Hematopoietic multipotent progenitor cell treated with erythropoietin and hydrocortisone succinate and interleukin-3 and kit ligand, for 15 days (in vitro differentiated cells): ENCODE data around the gene AGAP5.
"Not testable (repeated sequence)": the region's sequence is repeated elsewhere in the genome, so short reads cannot be mapped to it uniquely, and the experiment has no call there.

Experiments
- DNase-seq: peaks from one replicate; pipeline ENCODE4 v3.0.0-alpha.2; 2015; ENCODE audit warnings: low spot score

Gene AGAP5

DNA sequence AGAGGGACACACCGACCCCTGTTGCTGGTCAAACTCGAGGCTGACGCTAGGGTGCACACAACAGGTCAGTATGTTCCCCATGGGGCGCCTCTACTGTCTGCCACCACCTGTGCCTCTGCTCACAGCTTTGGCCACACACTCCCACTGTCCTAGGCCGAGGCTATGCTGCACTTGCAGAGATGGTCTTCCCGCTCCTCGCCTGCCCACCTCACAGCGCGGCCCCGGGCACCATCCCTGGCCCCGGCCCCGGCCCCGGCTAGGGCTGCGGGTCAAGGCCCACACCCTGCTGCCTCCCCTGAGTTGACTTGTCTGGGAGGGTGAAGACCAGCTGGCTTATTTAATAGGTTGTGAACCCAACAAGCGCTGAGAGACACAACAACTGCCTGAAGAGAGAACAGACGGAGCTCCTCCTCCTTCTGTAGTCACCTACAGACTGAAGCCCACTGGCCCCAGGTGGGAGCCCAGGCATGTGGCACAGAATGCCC lies at the start of gene AGAP5:
AGAP5 (minus strand) TSS at position 435 of the 485 bp plus-strand sequence; CDS start at position 81, 354 bp downstream.
- DNase-seq: not testable (repeated sequence)

DNA sequence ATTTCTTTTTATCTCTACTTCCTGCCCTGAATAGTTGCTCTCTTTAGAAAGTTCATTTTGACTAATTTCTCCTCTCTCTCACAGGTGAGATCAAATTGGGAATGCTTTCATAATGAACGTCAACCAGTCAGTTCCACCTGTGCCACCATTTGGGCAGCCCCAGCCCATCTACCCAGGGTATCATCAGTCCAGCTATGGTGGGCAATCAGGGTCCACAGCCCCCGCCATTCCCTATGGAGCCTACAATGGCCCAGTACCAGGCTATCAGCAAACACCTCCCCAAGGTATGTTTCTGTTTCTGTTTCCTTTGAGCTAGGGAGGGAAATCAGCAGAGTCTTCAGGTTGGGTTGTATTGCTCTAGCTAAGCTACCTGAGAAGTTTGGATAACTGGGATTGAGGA lies 48.8 kb upstream of the AGAP5 start:
- DNase-seq: no peak

DNA sequence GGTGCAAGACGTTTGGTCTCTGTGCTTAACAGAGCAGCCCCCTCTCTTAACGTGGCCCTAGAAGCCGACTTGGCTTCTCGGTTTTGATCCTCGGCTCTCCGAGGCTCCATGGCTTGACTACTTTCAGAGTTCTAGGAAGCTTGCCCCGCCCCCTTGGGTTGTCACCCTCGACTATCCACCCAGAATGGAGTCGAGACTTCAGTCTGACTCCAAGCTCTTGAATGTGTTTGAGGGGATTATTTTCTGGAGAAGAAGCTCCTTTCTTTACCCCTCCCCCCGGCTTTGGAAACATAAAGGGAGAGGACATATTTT lies 46.7 kb upstream of the AGAP5 start:
- DNase-seq: peak; percentile 74

DNA sequence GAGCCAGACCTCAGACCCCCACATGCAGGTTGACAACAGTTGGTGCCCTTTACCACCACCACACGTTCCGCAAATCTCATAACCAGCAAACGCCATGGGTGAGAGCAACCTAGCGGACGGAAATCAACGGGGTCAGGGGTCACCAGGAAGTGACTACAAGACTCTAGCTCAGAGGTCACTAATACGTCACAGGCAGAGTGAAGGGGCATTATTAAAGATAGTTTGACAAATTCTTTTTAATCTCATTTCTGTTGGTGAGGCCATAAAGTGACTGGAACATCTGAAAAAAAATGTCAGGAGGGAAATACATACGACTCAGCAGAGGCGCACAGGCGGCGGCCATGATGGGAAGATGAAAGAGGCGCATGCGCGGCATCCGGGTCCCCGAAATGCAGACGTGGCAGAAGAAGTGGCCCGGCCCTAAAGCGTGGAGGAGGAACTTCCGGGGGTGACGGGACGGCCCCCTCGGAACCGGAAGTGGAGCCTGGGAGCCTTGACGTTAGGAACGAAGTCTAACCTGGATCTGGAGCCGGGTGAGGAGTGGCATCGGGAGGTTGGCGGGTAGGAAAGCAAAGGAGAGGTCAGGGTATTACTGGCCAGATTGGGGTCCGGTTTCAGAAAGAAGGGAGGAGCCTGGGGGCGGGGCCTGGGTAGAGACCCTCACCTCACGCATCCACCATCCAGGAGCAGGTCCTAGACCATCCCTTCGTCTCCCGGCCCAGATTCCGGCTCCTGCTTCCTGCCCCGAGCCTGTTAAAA lies 46.2 kb upstream of the AGAP5 start, which contains the start of gene SEC24C:
SEC24C (plus strand) TSS at position 468 of the 759 bp plus-strand sequence. CDS start 2,461 bp downstream, outside the sequence.
- DNase-seq: peak; percentile 96

DNA sequence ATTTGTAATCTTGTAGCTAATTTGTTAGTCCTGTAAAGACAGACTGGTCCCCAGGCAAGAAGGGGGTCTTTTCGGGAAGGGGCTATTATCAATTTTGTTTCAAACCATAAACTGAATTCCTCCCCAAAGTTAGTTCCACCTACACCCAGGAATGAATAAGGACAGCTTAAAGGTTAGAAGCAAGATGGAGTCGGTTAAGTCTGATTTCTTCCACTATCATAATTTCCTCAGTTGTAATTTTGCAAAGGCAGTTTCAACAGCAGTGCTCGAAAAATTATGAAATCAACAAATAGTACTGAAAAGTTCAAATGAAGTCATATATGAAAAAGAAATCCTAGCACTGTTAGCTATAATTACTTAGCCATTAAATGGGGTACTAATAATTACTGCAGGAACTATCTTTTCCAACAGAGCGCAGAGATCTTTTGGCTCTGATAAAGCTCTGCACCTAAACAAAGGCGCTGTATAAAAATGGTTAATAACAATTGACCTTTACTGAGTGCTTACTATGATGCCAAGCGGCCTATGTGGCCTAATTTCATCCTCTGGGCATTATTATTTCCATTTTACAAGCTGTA lies 45.5 kb upstream of the AGAP5 start:
- DNase-seq: no peak

DNA sequence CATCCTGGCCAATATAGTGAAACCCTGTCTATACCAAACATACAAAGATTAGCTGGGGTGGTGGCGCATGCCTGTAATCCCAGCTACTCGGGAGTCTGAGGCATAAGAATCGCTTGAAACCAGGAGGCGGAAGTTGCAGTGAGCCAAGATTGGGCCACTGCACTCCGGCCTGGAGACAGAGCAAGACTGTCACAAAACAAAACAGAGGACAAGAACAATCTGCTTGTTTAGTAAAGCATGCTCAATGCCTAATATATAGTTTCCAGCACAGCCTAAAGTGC lies 44.5 kb upstream of the AGAP5 start:
- DNase-seq: no peak

DNA sequence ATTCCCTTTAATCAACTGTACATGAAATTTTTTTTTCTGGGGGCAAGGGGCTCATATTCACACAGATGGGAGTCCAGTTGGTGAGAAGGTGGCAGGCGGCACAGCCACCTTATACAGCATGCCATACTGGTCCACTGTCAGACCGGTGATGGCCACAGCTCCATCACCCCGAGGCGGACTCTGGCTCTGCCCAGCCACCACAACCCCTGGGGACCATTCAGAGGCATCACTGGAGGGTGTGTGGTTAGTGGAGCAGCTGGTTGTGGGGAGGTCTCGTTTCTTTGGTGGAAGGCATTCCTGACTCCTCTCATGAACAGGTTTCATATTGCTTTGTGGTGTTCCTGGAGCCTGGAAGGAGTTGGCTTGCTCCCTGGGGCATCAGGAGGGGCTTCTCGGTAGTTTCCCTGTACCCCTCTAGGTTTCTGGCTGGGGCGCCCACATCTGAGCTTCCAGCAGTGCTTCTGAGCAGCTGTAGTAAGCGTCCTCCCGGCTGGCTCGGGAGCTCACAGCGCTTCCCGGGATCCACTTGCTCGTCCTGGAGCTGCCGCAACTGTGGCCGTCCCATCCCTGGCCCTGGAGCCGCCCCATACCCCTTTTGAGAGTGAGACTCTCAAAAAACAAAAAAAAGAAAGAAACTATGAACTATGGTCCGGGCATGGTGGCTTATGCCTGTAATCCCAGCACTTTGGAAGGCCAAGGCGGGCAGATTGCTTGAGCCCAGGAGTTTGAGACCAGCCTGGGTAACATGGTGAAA lies 42.8 kb upstream of the AGAP5 start:
- not testable (repeated sequence) for DNase-seq

DNA sequence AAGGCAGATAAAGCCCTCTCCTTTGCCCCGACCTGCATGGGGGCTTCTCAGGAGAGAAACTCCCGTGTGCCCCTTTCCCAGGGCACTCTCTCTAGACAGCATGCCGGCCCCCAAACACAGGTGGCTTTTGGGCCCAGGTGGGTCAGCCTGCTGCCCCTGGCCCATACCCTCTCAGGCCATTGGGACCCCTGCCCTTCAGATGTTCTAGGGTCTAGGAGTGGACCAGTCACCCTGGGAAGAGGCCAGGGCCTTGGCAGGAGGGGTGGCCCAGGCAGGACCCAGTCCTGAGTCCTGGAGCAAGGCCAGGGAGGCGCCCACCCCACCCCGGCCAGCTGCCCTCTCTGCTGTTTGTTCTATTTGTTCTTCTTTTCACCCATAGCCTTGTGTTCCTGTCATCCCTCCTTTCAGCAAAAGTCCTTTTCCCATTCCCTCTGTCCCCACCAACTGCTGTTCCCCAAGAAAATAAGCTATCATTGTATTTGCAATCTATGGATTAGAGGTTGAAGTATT lies 36.9 kb upstream of the AGAP5 start:
- no peak for DNase-seq

DNA sequence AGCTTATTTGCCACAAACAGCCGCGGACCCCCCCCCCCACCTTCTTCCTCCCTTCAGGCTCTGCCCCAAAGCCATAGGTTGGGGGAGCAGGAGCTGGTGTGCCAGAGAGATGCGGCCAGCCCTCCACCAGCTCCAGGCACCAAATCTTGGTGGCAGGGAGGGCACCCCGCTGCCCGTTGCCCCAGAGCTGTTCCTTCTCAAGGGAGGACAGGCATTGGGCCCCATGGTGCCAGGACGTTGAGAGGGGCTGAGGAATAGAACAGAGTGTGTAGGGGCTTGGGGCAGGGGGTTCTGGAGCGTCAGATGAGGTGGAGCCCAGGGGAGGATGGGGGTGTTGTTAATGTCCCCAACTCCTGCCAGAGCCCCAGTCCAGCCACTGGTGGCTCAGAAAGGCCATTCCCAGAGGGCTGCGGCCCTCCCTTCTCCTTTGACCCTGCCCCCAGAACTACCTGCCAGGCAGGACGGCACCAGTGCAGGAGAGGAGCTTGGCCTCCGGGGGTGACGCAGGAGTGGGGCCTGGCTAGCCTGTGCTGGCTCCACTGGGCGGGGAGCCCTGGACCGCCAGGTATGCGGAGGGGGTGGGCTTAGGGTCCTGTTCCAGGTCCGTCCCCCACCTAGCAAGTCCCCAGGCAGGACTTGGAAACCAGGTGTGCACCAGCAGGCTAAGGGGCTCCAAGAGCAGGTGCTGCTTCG lies 36.3 kb upstream of the AGAP5 start:
- DNase-seq: no peak

DNA sequence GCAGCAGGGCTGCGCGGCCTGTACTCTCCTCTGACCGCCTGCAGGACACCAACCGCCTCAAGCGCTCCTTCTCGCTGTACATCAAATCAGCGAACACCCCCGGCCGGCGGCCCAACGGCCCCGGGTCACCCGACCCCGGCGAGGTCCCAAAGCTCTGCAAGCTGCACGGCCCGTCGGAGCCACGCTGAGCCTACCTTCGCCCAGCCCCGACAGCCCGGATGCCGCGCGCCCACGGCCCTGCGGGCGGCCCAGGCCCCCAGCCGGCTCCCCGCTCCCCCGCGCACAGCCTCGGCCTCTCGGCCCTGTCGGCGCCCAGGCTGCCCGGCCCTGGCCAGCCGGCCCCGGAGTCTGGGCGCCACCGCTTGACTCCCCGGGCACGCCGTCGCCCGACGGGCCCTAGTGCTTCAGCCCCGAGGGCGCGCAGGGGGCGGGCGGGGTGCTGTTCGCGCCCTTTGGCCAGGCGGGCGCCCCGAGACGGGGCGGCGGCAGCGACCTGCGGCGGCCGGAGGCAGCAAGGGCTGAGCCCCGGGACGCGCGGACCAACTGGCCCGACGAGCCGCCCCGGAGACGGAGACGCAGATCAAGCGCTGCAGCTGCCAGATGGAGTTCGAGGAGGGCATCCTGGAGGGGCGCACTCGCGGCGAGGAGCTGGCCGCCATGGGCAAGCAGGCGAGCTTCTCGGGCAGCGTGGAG lies 35.2 kb upstream of the AGAP5 start:
- no peak for DNase-seq

DNA sequence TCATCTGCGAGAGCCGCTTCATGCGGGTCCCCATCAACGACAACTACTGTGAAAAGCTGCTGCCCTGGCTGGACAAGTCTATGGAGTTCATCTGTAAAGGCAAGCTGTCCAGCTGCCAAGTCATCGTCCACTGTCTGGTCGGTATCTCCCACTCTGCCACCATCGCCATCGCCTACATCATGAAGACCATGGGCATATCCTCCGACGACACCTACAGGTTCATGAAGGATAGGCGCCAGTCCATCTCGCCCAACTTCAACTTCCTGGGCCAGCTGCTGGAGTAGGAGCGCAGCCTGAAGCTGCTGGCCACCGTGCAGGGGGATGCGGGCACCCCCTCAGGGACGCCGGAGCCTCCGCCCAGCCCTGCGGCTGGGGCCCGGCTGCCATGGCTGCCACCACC lies 34.5 kb upstream of the AGAP5 start:
- DNase-seq: no peak

DNA sequence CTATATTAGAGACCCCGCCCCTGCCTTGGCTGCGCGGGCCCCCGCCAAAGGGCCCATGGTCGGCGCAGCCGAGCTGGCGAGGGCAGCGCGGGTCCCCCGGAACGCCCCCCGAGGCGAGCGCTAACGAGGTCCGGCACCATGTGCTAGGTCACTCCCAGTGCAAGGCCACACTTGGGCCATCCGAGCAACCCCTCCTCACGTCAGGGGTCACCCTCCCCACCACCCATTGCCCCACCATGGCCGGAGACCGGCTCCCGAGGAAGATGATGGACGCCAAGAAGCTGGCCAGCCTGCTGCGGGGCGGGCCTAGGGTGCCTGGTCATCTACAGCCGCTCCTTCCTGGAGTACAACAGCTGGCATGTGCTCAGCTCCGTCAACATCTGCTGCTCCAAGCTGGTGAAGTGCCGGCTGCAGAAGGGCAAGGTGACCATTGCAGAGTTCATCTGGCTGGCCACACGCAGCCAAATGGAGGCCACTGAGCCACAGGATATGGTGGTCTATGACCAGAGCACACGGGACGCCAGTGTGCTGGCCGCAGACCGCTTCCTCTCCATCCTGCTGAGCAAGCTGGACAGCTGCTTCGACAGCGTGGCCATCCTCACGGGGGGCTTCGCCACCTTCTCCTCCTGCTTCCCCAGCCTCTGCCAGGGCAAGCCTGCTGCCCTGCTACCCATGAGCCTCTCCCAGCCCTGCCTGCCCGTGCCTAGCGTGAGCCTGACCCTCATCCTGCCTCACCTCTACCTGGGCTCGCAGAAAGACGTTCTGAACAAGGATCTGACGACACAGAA lies 33.9 kb upstream of the AGAP5 start:
- no peak for DNase-seq

DNA sequence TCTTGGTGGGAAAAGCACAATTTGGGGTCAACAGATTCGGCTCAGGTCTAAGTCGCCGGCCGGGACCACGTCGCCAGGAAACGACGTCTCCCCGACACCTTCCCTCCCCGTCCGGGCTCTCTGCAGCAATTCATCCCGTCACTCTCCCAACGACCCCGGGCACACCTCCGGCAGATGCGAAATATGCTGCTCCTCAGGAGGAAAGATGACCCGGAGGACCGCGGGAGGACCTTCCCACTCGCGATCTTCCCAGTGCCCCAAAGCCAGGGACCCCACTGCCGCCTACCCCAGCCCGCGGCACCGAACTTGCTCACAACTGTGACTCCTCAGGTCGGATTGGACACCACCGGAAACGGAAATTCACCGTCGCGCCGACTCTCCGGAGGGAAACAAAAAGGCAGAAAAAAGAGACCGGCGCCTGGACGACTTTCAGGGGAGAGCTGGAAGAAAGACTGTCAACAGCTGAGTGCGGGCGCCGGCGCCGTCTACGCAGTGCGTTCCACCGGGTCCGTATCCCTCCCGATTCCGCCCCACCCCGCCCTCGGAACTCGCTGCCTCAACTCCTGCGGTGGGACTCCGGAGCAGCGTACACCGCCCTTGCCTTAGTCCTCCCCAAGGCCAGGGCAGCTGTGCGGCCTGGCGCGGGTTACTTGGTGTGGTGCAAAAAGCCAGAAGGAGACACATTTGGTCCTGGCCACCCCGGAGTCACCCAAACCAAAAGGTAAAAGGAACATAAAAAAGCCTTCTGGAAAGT lies 32.4 kb upstream of the AGAP5 start:
- DNase-seq: peak; percentile 88

DNA sequence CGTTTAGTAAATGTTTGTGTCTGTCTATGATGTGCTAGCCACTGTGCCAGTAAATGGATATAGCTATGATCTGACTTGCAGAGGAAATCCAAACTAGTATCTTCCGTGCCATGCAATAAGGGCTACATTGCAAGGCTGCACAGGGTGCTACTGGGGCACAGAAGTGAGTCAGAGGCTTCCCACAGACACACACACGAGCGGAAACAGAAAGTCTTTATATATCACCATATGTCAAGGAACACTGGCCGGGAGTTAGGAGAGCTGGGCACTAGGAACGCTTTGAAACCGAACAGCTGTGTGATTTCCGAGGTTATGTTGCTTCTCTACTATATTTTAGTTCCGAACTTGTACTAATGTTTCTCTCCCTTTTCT lies 31.9 kb upstream of the AGAP5 start:
- peak; percentile 25 for DNase-seq

DNA sequence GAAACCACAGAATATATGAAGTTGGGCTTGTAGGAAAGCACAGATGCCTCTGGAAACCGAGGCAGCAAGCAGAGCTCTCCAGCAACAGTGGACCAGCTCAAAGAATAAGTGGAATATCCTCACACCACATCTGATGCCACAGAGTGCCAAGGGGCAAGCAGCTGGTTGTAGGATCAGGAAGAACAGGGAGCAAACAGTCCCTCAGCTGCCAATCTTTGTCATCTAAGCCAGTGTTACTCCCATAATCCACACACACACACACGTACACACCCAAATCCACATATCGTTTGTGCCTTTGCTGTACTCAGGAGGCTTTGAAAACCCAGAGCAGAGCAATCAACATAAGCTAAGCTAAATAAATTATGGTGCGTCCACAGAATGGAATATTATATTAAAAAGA lies 25.6 kb upstream of the AGAP5 start:
- no peak for DNase-seq

DNA sequence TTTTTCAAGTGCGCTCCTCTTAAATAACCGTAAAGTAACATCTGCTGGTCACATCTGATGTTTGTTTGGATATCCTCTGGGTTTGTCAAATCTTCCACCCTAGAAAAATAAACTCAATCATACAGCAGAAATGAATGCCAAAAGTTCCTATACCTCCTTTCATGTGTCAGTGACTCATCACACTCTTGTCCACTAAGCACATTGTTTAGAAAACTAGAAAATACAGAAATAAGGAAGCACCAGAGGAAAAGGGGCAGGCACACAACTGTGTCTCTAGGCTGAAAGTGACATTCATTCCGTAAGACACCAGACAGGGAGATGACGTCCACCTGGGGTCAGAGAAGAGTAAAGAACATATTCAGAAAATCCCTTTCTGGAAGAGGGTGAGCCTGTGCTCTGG lies 22.7 kb upstream of the AGAP5 start:
- not testable (repeated sequence) for DNase-seq

DNA sequence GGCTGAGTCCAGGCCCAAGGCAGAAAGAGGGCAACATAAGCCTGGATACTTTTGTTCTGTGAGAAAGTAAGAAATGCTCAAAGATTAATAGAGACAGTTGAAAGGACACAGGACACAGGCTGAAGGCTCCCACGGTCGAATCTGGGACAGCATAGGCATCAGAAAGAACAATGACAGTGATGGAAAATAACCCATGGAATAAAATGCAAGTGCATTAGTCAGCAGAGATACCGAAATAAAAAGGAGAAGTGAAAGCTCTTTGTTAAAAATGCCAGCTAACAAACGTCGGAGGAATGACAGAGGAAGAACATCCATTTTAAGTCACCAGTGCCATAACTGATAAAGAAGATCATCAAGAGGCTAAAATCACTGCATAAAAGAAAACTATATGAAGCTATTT lies 19.6 kb upstream of the AGAP5 start:
- DNase-seq: no peak

DNA sequence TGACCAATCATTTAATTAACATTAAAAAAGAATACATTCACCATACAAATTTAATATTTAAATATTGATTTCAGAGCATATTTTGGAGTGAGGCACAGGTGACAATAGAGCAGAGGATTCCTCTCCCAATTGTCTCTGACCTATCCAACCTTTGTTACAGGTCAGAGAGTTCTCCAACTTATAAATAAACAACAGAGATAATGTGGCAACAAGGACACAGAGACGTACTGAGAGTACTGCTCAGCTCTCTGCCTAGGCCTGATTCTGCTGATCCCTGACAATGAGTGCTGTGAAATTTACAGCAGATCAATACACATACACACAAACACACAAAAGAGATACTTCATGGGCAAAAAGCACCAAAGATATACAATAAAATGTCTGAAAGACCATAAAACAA lies 18.3 kb upstream of the AGAP5 start:
- no peak for DNase-seq

DNA sequence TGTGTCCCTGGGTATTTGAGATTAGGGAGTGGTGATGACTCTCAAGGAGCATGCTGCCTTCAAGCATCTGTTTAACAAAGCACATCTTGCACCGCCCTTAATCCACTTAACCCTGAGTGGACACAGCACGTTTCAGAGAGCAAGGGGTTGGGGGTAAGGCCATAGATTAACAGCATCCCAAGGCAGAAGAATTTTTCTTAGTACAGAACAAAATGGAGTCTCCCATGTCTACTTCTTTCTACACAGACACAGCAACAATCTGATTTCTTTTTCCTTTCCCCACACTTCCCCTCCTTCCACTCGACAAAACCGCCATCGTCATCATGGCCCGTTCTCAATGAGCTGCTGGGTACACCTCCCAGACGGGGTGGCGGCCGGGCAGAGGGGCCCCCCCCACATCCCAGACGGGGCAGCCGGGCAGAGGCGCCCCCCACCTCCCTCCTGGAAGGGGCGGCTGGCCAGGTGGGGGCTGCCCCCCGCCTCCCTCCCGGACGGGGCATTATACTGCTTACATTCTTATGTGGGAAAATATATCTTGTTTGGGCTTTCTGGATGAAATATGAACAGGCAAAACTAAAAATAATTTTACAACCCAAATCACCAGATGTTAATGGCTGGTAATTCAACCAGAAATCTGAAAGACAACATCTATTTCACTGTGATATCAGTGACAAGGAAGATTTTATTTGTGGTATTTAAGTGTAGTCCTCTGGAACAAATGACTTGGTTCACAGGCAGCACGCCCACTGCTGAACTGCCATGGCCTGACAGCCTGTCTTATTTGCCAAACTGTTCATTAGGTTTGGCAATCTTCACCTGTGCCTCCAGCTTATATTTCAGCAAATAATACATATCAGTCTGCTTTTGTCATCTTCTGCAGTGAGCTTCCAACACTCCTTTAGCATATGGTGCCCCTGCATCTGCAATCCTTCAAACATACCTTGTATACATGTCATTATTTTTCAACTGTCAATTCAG lies 17.6 kb upstream of the AGAP5 start:
- not testable (repeated sequence) for DNase-seq
